ENCODE results near the gene RNF182.

The RNF182 gene

GRCh38 chr6:13902922-13903321, 21.8 kb upstream of the RNF182 start:
- Histone ChIP-seq H3K27ac (ENCODE audit: low read depth, low read length) (no peak overlapping the region), H3K9me3 (ENCODE audit: control insufficient read depth in 5 of 5, low read length in 5 of 5) (no peaks in the 10 kb centered on the region), H3K4me1 (ENCODE audit: control insufficient read depth in 5 of 5, insufficient read depth in 5 of 5, low read length in 5 of 5) (peaks cover 0 to 6% (median 0%) of the 10 kb centered on the region in 5 donors), H3K36me3 (ENCODE audit: control insufficient read depth in 5 of 5, insufficient read depth in 5 of 5, low read length in 5 of 5) (no peaks in the 10 kb centered on the region), H3K9ac (ENCODE audit: low read length in 5 of 5) (no peak overlapping the region), H3K4me3 (ENCODE audit: low read depth in 1 of 5, low read length in 5 of 5) (no peak overlapping the region), H3K27me3 (ENCODE audit: control insufficient read depth in 5 of 5, insufficient read depth in 4 of 5, low read length in 5 of 5) (peaks cover 0 to 7% (median 3%) of the 10 kb centered on the region in 5 donors)

GRCh38 chr6:13903364-13903763, 21.4 kb upstream of the RNF182 start:
- Histone ChIP-seq H3K4me3 (ENCODE audit: low read depth in 1 of 5, low read length in 5 of 5) (no peak overlapping the region), H3K9ac (ENCODE audit: low read length in 5 of 5) (no peak overlapping the region), H3K4me1 (ENCODE audit: control insufficient read depth in 5 of 5, insufficient read depth in 5 of 5, low read length in 5 of 5) (peaks cover 0 to 6% (median 0%) of the 10 kb centered on the region in 5 donors), H3K27ac (ENCODE audit: low read depth, low read length) (no peak overlapping the region), H3K36me3 (ENCODE audit: control insufficient read depth in 5 of 5, insufficient read depth in 5 of 5, low read length in 5 of 5) (no peaks in the 10 kb centered on the region), H3K27me3 (ENCODE audit: control insufficient read depth in 5 of 5, insufficient read depth in 4 of 5, low read length in 5 of 5) (peaks cover 0 to 7% (median 3%) of the 10 kb centered on the region in 5 donors), H3K9me3 (ENCODE audit: control insufficient read depth in 5 of 5, low read length in 5 of 5) (no peaks in the 10 kb centered on the region)

- no peak overlapping the region for H3K27ac ChIP-seq (ENCODE audit: low read depth, low read length)
- peaks cover 0 to 7% (median 3%) of the 10 kb centered on the region in 5 donors for H3K27me3 ChIP-seq (ENCODE audit: control insufficient read depth in 5 of 5, insufficient read depth in 4 of 5, low read length in 5 of 5)
- no peaks in the 10 kb centered on the region for H3K9me3 ChIP-seq (ENCODE audit: control insufficient read depth in 5 of 5, low read length in 5 of 5)
- H3K9ac ChIP-seq (ENCODE audit: low read length in 5 of 5), result no peak overlapping the region
- H3K4me1 ChIP-seq (ENCODE audit: control insufficient read depth in 5 of 5, insufficient read depth in 5 of 5, low read length in 5 of 5), result peaks cover 0 to 6% (median 0%) of the 10 kb centered on the region in 5 donors
- no peak overlapping the region for H3K4me3 ChIP-seq (ENCODE audit: low read depth in 1 of 5, low read length in 5 of 5)
- no peaks in the 10 kb centered on the region for H3K36me3 ChIP-seq (ENCODE audit: control insufficient read depth in 5 of 5, insufficient read depth in 5 of 5, low read length in 5 of 5)
Measured at GRCh38 chr6:13907001-13907350, 17.8 kb upstream of the RNF182 start.

- H3K36me3 ChIP-seq (ENCODE audit: control insufficient read depth in 5 of 5, insufficient read depth in 5 of 5, low read length in 5 of 5), result no peaks in the 10 kb centered on the region
- no peak overlapping the region for H3K27ac ChIP-seq (ENCODE audit: low read depth, low read length)
- no peak overlapping the region for H3K9ac ChIP-seq (ENCODE audit: low read length in 5 of 5)
- H3K4me3 ChIP-seq (ENCODE audit: low read depth in 1 of 5, low read length in 5 of 5), result no peak overlapping the region
- H3K9me3 ChIP-seq (ENCODE audit: control insufficient read depth in 5 of 5, low read length in 5 of 5), result no peaks in the 10 kb centered on the region
- peaks cover 0 to 5% (median 2%) of the 10 kb centered on the region in 5 donors for H3K27me3 ChIP-seq (ENCODE audit: control insufficient read depth in 5 of 5, insufficient read depth in 4 of 5, low read length in 5 of 5)
- peaks cover 0 to 6% (median 0%) of the 10 kb centered on the region in 5 donors for H3K4me1 ChIP-seq (ENCODE audit: control insufficient read depth in 5 of 5, insufficient read depth in 5 of 5, low read length in 5 of 5)
Measured at GRCh38 chr6:13907614-13908215, 17.0 kb upstream of the RNF182 start.

- Histone ChIP-seq H3K9me3 (ENCODE audit: control insufficient read depth in 5 of 5, low read length in 5 of 5) (no peaks in the 10 kb centered on the region), H3K4me3 (ENCODE audit: low read depth in 1 of 5, low read length in 5 of 5) (no peak overlapping the region), H3K36me3 (ENCODE audit: control insufficient read depth in 5 of 5, insufficient read depth in 5 of 5, low read length in 5 of 5) (no peaks in the 10 kb centered on the region), H3K27me3 (ENCODE audit: control insufficient read depth in 5 of 5, insufficient read depth in 4 of 5, low read length in 5 of 5) (no peaks in the 10 kb centered on the region), H3K9ac (ENCODE audit: low read length in 5 of 5) (no peak overlapping the region), H3K27ac (ENCODE audit: low read depth, low read length) (no peak overlapping the region), H3K4me1 (ENCODE audit: control insufficient read depth in 5 of 5, insufficient read depth in 5 of 5, low read length in 5 of 5) (peaks cover 0 to 6% (median 0%) of the 10 kb centered on the region in 5 donors)
Measured at GRCh38 chr6:13908955-13909381, 15.8 kb upstream of the RNF182 start.

GRCh38 chr6:13910443-13910842, 14.3 kb upstream of the RNF182 start:
- Histone ChIP-seq H3K27me3 (ENCODE audit: control insufficient read depth in 5 of 5, insufficient read depth in 4 of 5, low read length in 5 of 5) (no peaks in the 10 kb centered on the region), H3K4me1 (ENCODE audit: control insufficient read depth in 5 of 5, insufficient read depth in 5 of 5, low read length in 5 of 5) (peaks cover 0 to 6% (median 0%) of the 10 kb centered on the region in 5 donors), H3K27ac (ENCODE audit: low read depth, low read length) (no peak overlapping the region), H3K9ac (ENCODE audit: low read length in 5 of 5) (no peak overlapping the region), H3K4me3 (ENCODE audit: low read depth in 1 of 5, low read length in 5 of 5) (no peak overlapping the region), H3K9me3 (ENCODE audit: control insufficient read depth in 5 of 5, low read length in 5 of 5) (no peaks in the 10 kb centered on the region), H3K36me3 (ENCODE audit: control insufficient read depth in 5 of 5, insufficient read depth in 5 of 5, low read length in 5 of 5) (no peaks in the 10 kb centered on the region)

- Histone ChIP-seq H3K4me3 (ENCODE audit: low read depth in 1 of 5, low read length in 5 of 5) (no peak overlapping the region), H3K9me3 (ENCODE audit: control insufficient read depth in 5 of 5, low read length in 5 of 5) (no peaks in the 10 kb centered on the region), H3K4me1 (ENCODE audit: control insufficient read depth in 5 of 5, insufficient read depth in 5 of 5, low read length in 5 of 5) (peaks cover 0 to 6% (median 0%) of the 10 kb centered on the region in 5 donors), H3K36me3 (ENCODE audit: control insufficient read depth in 5 of 5, insufficient read depth in 5 of 5, low read length in 5 of 5) (no peaks in the 10 kb centered on the region), H3K27me3 (ENCODE audit: control insufficient read depth in 5 of 5, insufficient read depth in 4 of 5, low read length in 5 of 5) (no peaks in the 10 kb centered on the region), H3K9ac (ENCODE audit: low read length in 5 of 5) (no peak overlapping the region), H3K27ac (ENCODE audit: low read depth, low read length) (no peak overlapping the region)
Measured at GRCh38 chr6:13911337-13911736, 13.4 kb upstream of the RNF182 start.

- H3K27ac ChIP-seq (ENCODE audit: low read depth, low read length), result no peak overlapping the region
- no peak overlapping the region for H3K4me3 ChIP-seq (ENCODE audit: low read depth in 1 of 5, low read length in 5 of 5)
- H3K4me1 ChIP-seq (ENCODE audit: control insufficient read depth in 5 of 5, insufficient read depth in 5 of 5, low read length in 5 of 5), result no peaks in the 10 kb centered on the region
- no peaks in the 10 kb centered on the region for H3K9me3 ChIP-seq (ENCODE audit: control insufficient read depth in 5 of 5, low read length in 5 of 5)
- H3K9ac ChIP-seq (ENCODE audit: low read length in 5 of 5), result no peak overlapping the region
- no peaks in the 10 kb centered on the region for H3K36me3 ChIP-seq (ENCODE audit: control insufficient read depth in 5 of 5, insufficient read depth in 5 of 5, low read length in 5 of 5)
- no peaks in the 10 kb centered on the region for H3K27me3 ChIP-seq (ENCODE audit: control insufficient read depth in 5 of 5, insufficient read depth in 4 of 5, low read length in 5 of 5)
Measured at GRCh38 chr6:13913226-13914001, 11.3 kb upstream of the RNF182 start.

- Histone ChIP-seq H3K9me3 (ENCODE audit: control insufficient read depth in 5 of 5, low read length in 5 of 5) (no peaks in the 10 kb centered on the region), H3K27me3 (ENCODE audit: control insufficient read depth in 5 of 5, insufficient read depth in 4 of 5, low read length in 5 of 5) (no peaks in the 10 kb centered on the region), H3K36me3 (ENCODE audit: control insufficient read depth in 5 of 5, insufficient read depth in 5 of 5, low read length in 5 of 5) (no peaks in the 10 kb centered on the region), H3K27ac (ENCODE audit: low read depth, low read length) (no peak overlapping the region), H3K4me1 (ENCODE audit: control insufficient read depth in 5 of 5, insufficient read depth in 5 of 5, low read length in 5 of 5) (no peaks in the 10 kb centered on the region), H3K9ac (ENCODE audit: low read length in 5 of 5) (no peak overlapping the region), H3K4me3 (ENCODE audit: low read depth in 1 of 5, low read length in 5 of 5) (no peak overlapping the region)
Measured at GRCh38 chr6:13914351-13914750, 10.4 kb upstream of the RNF182 start.

GRCh38 chr6:13915561-13916229, 9.1 kb upstream of the RNF182 start:
- Histone ChIP-seq H3K4me1 (ENCODE audit: control insufficient read depth in 5 of 5, insufficient read depth in 5 of 5, low read length in 5 of 5) (no peaks in the 10 kb centered on the region), H3K36me3 (ENCODE audit: control insufficient read depth in 5 of 5, insufficient read depth in 5 of 5, low read length in 5 of 5) (no peaks in the 10 kb centered on the region), H3K27ac (ENCODE audit: low read depth, low read length) (no peak overlapping the region), H3K27me3 (ENCODE audit: control insufficient read depth in 5 of 5, insufficient read depth in 4 of 5, low read length in 5 of 5) (peaks cover 0 to 6% (median 0%) of the 10 kb centered on the region in 5 donors), H3K4me3 (ENCODE audit: low read depth in 1 of 5, low read length in 5 of 5) (no peak overlapping the region), H3K9ac (ENCODE audit: low read length in 5 of 5) (no peak overlapping the region), H3K9me3 (ENCODE audit: control insufficient read depth in 5 of 5, low read length in 5 of 5) (no peaks in the 10 kb centered on the region)

Data from subcutaneous abdominal adipose tissue (tissue), 5 donors.